HTERT RPE-1 (cell line): ENCODE measurements around the gene AOC2.
"Not testable (repeated sequence)": the region's sequence is repeated elsewhere in the genome, so short reads cannot be mapped to it uniquely, and the experiment has no call there.

Experiments
- in situ Hi-C: fragments of 300-500 bp; cut with MboI; formaldehyde crosslinking; loops from 4 replicates; pipeline ENCODE4 v1.14.3; 2020; ENCODE audit warnings: low sequenced_read_pairs

The AOC2 gene

DNA sequence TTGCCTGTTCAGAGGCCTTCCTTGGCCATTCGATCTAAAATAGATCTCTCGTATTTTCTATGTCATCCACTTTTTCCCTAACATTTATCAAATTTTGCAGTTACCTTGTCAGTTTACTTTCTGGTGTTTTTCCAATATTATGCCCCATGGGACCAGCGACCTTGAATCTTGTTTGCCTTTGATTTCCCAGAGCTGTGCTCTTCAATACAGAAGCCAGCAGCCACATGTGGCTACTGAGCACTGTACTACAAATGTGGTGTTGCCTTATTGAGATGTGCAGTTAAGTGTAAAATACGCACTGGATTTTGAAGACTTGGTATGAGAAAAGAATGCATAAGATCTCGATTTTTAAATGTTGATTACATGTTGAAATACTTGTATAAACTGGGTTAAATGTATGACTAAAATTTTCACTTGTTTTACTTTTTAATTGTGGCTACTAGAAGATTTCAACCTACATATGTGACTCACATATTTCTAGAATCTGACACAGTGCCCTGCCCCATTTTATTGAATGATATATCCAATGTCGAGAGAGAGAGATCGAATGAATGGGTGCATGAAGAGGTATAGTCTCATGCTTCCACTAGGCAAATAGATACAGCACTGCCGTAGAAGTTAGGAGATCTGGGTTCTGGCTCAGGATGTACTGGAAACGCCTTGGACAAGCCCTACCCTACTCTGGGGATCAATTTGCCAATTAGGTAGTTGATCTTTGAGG lies 12.0 kb upstream of the AOC2 start:
- in situ Hi-C loops, result no loop called here

DNA sequence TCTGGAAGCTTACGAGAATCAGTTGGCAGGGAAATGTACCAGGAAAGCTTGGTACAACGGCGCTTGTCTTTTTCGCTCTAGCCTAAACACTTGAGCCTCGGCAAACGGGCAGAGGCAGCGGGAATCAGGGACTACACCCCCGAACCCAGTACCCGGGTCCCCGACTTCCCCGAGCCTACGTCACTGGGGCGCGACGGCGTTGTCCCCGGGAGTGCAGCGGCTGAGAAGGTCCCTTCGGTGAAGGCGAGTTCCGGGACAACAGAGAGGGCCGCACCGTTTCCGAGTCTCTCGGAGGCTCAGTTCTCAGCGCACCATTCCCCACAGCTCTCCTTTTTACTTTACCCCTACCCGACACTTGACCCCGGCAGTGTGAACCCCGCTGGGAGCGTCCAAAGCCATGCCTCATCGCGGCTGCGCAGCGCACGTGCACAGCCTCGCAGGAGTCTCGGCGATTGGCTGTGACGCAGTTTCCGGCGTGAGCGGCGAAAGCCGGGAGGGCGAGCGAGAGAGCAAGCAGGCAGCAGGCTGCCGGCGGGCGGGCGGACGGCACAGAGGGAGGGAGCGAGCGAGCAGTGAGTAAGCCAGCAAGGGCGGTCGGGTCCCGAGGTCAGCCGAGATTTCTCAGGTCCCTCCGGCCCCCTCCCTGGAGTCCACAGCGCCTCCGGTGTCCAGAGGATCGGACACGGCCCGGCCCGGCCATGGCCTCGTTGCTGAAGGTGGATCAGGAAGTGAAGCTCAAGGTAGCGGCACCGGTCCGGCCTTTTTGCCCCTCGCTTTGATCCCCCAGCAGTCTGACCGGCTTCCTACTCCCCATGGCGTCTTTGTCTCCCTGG lies 11.2 kb upstream of the AOC2 start, which contains the start of gene PSME3:
Gene PSME3 (plus strand): TSS at position 464 of the 833 bp plus-strand sequence. CDS start 235 bp downstream, at position 699.
- in situ Hi-C loops, result no loop called here

DNA sequence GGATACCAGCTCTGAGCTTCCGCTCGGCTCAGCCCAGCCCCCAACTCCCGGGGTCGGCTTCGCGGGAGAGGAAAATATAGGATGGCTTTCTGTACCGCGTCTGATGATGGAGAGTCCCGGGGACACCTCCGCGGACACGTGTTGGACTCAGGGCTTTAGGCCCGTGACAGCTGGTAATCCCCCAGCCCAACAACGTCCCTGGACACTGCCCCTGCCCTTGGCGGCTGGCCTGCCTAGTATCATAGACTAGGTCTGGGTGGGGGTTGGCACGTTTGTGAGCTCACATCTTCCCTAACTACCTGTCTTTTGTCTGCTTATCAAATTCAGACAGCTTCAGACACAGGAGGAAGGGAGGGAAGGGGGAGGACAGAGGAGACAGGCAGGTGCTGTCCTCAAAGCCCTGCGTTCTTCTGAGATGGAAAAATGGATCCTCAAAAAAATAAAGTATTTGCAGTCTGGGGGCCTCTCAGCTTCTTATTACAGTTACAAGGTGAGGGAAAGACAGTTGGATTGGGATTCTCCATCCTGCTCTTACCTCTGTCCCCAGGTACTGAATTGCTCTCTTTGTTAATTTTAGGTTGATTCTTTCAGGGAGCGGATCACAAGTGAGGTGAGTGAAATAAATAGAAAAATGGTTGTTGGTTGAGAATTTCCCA lies 10.5 kb upstream of the AOC2 start:
- in situ Hi-C loops, result no loop called here

DNA sequence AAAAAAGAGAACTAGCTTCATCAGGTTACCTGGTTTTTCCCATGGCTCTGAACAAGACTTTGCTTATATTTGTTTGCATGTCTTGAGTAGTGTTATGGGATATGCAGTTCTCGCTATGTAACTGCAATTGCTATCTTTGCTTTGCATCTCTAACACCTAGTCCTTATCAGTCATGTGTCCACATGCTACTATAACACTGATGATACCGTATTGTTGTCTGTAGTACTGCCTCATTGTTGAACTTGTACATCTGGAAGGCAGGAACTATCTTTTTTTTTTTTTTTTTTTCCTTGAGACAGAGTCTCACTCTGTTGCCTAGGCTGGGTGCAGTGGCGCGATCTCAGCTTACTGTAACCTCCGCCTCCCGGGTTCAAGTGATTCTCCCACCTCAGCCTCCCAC lies 8.6 kb upstream of the AOC2 start:
- in situ Hi-C loops, result no loop called here

DNA sequence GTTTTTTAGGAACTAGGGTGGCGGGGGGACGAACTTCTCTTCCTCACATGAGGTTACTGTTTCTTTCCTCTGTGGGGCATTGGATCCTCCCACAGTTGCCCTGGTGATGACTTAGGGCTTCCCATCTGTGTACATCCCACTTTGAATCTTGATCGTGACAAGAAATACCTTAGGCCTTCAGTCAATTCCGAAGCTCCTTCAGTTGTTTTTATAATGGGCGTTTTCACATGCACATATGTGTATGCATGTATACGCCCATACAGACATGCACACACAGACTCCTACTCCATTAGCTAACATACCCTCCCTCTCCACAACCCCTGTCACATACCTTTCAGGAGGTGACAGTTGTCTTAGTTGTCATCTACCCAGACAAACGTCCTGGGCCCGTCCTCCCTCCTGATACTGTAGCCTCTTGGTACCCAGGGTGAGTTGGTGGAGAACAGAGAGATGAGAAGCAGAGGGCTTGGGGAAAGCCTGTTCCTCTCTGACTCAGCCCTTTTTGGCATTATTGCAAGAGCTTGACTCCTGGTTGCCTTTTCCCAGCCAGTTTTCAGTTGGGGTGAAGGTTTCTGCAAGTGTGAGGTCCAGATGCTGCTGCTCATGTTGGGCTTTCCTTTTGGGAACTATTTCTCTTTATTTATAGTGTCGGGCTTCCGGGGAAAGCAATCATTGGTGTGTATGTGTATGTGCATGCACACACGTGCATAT lies 2.2 kb upstream of the AOC2 start:
- in situ Hi-C loops, result no loop called here

DNA sequence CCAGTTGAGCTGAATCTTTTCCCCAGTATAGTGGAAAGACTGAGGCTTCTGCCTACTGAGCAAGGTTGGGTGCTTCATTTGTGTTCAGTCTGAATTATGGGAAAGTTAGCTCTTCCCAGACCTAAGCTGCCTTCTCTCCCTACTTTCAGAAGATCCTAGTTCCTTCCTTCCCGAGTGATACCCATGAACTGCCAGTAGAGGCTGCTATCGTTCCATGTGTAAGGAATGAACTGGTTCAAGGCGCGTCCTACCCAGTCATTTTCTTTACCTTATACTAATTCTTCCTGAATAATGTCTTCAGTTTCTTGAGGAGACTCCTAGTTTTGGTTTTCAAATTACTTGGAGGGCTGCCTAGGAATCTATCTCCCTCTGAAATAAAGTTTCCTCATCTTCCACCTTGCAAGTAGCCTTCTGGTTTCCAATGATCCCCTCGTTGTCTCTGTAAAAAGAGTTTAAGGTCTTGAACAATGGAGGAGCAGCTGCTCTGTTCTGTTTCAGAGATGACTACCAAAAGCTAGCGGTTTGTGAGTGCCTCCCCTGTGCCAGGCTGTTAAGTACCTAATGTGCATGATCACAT lies 934 bp upstream of the AOC2 start:
- in situ Hi-C loops, result no loop called here

DNA sequence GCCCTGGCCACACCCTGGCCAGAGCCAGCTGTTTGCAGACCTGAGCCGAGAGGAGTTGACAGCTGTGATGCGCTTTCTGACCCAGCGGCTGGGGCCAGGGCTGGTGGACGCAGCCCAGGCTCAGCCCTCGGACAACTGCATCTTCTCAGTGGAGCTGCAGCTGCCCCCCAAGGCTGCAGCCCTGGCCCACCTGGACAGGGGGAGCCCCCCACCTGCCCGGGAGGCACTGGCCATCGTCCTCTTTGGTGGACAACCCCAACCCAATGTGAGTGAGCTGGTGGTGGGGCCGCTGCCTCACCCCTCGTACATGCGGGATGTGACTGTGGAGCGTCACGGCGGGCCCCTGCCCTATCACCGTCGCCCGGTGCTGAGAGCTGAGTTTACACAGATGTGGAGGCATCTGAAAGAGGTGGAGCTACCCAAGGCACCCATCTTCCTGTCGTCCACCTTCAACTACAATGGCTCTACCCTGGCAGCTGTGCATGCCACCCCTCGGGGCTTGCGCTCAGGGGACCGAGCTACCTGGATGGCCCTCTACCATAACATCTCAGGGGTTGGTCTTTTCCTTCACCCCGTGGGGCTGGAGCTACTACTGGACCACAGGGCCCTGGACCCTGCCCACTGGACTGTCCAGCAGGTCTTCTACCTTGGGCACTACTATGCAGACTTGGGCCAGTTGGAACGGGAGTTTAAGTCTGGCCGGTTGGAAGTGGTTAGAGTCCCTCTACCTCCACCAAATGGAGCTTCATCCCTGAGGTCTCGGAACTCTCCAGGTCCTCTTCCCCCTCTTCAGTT lies 578 bp downstream of the AOC2 start:
- in situ Hi-C loops, result no loop called here

DNA sequence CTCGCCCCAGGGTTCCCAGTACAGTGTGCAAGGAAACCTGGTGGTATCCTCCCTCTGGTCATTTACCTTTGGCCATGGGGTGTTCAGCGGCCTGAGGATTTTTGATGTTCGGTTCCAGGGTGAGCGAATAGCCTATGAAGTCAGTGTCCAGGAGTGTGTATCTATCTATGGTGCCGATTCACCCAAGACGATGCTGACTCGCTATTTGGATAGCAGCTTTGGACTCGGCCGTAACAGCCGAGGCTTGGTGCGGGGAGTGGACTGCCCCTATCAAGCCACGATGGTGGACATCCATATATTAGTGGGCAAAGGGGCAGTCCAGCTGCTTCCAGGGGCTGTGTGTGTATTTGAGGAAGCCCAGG lies 1.2 kb downstream of the AOC2 start:
- in situ Hi-C loops, result no loop called here

DNA sequence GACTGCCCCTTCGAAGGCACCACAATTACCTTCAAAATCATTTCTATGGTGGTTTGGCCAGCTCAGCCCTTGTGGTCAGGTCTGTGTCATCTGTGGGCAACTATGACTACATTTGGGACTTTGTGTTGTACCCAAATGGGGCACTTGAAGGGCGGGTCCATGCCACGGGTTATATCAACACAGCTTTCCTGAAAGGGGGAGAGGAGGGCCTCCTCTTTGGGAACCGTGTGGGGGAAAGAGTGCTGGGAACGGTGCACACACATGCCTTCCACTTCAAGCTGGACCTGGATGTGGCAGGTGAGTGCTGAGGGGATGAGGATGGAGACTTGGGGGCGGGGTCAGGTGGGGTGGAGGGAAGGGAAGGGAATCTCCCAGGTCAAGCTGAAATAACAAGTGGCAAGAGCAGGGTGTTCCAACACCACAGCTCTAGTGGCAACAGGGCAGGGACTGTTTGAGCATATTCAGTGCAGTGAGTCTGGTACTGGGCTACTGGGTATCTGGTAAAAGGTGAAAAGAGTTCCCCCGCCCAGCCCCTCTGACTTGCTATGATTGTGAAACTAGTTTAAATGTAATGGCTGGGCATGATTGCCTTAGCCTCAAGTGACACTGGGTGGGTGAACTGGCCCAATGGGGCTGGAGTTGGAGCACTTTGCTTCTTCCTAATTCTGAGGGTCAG lies 1.7 kb downstream of the AOC2 start:
- in situ Hi-C loops, result no loop called here

DNA sequence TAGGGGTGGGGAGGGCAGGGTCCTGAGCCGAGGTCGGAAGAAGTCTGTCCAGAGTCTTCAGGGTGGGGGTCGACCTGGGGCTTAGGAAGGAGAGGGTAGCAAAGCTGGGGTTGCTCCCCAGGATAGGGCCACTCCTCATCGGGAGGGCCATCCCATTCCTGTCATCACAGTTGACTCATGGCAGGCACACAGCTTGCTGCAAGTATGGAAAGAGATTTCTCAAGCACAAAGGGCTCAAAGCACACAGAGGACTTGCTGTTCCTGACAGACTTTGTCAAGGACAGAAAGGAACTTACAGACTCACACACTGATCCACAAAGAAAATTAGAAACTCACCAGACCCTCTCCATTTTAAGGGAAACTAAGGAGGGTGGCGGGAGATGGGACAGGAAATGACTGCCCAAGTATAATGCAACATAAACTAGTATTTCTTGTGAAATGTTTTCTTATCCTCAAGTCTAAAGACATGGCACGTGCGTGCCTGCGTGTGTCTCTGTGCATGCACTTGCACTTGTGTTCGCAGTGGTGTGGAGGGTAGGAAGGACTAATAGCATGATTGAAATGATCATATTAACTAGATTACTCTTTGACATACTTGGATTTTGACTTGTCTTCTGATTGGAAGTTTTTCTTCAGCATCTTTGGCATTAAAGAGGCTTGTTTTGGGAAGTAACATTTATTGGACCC lies 2.4 kb downstream of the AOC2 start:
- in situ Hi-C loops, result no loop called here

DNA sequence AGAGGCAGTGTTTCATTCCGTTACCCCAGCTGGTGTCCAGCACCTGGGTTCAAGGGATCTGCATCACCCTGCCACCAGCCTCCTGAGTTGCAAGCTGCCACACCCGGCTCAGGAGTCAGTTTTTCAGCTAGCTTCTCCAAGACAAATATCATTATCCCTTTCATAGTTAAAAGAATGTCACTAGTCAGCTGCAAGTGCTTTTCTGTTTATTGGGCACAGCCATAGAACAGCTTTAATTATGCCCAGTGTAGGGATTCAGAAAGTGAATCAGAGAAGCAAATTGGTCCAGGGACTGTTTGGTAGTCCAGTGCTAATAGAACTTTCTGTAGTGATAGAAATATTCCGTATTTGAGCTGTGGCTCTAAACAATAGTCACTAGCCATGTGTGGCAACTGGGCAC lies 3.7 kb downstream of the AOC2 start:
- in situ Hi-C loops, result no loop called here

DNA sequence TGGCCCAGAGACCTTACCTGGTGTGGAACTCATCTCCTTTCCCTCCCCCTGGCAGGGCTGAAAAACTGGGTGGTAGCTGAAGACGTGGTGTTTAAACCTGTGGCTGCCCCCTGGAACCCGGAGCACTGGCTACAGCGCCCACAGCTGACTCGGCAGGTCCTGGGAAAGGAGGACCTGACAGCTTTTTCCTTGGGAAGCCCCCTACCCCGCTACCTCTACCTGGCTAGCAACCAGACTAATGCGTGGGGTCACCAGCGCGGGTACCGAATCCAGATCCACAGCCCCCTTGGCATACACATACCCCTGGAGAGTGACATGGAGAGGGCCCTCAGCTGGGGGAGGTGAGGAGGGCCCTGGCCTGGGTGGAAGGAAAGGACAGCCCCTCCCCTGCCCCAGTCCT lies 4.7 kb downstream of the AOC2 start:
- in situ Hi-C loops, result no loop called here

DNA sequence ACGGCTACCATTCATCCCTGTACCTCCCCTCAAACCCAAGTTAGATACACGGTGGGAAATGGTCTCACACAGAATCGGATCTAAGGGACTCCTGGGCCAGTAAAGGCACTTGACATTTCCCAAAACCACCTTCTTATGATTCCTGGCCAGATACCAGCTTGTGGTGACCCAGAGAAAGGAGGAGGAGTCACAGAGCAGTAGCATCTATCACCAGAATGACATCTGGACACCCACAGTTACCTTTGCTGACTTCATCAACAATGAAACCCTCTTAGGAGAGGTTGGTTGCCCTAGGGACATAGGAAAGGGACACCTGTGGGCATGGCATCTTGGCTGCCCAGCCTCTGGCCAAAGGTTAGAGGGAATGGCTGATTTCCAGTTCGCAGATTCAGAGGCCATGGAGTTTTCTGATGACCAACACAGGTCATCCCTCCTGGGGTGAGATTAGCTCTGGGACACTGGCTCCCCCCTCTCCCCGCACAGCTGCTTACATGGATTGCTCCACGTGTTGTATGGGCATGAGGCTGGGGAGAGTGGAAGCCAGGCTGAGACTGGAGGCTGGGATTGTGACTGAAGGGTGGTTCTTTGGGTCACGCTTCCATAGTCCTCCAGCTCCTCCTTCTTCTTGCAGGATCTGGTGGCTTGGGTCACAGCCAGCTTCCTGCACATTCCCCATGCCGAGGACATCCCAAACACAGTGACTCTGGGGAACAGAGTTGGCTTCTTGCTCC lies 5.2 kb downstream of the AOC2 start:
- in situ Hi-C loops, result no loop called here

DNA sequence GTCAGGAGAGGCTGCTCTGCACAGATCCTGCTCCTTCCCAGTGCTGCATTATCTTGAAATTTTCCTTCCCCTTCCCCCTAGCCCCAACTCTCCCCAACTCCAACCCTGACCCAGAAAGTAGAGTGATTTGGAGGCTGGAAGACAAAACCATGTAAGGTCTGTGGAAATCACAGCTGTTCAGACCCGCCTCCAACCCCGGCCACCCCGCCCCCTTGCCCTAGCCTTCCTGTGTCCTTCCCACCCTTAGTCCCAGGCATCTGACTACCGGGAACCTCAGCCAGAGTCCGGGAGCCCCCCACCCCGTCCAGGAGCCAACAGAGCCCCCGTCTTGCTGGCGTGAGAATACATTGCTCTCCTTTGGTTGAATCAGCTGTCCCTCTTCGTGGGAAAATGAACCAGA lies 6.6 kb downstream of the AOC2 start, which contains the start of gene AOC3:
Gene AOC3 (plus strand): TSS at position 246 of the 400 bp plus-strand sequence. CDS start 145 bp downstream, at position 391.
- in situ Hi-C loops, result no loop called here

DNA sequence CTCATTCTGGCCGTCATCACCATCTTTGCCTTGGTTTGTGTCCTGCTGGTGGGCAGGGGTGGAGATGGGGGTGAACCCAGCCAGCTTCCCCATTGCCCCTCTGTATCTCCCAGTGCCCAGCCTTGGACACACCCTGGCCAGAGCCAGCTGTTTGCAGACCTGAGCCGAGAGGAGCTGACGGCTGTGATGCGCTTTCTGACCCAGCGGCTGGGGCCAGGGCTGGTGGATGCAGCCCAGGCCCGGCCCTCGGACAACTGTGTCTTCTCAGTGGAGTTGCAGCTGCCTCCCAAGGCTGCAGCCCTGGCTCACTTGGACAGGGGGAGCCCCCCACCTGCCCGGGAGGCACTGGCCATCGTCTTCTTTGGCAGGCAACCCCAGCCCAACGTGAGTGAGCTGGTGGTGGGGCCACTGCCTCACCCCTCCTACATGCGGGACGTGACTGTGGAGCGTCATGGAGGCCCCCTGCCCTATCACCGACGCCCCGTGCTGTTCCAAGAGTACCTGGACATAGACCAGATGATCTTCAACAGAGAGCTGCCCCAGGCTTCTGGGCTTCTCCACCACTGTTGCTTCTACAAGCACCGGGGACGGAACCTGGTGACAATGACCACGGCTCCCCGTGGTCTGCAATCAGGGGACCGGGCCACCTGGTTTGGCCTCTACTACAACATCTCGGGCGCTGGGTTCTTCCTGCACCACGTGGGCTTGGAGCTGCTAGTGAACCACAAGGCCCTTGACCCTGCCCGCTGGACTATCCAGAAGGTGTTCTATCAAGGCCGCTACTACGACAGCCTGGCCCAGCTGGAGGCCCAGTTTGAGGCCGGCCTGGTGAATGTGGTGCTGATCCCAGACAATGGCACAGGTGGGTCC lies 7.2 kb downstream of the AOC2 start:
- in situ Hi-C loops, result not testable (repeated sequence)

DNA sequence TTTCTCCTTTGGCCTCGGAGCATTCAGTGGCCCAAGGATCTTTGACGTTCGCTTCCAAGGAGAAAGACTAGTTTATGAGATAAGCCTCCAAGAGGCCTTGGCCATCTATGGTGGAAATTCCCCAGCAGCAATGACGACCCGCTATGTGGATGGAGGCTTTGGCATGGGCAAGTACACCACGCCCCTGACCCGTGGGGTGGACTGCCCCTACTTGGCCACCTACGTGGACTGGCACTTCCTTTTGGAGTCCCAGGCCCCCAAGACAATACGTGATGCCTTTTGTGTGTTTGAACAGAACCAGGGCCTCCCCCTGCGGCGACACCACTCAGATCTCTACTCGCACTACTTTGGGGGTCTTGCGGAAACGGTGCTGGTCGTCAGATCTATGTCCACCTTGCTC lies 8.0 kb downstream of the AOC2 start:
- in situ Hi-C loops, result no loop called here

DNA sequence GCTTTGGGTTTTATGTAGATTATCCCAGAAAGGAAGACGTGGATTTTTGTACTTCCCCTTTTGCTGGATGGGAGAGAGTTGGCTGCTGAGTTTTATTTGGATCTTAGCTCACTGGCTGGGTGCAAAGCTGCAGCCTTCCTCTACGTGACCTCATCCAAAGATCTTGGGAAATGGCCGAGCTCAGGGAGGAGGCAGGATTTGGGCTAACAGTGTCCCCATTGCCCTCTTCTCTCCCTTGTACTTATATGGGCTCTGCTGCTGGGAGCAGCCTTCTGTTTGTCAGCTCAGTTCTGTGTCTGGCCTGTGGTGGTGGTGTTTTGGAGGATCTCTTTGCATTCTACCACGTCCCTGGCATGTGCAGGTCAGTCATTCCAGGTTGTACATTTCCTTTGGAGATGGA lies 8.6 kb downstream of the AOC2 start:
- in situ Hi-C loops, result no loop called here
